SU-DHL-6 (cell line): ENCODE measurements around the gene ATL1.

ENCODE experiments used
- EZH2phosphoT487 ChIP-seq: fragments of 200-600 bp; sonication (generic), shearing (Covaris generic); conservative IDR thresholded peaks from 2 replicates; pipeline ENCODE4 v1.6.1; 2018; ENCODE audit warnings: mild to moderate bottlenecking, antibody characterized with exemption, low read length, moderate library complexity, mixed read lengths
- TF ChIP-seq, protein P1 (sequence below): fragments of 200-600 bp; sonication (generic); IDR thresholded peaks from one replicate; pipeline ENCODE4 v1.5.1; 2017; ENCODE audit warnings: antibody characterized with exemption, mild to moderate bottlenecking, low read length, moderate library complexity; ENCODE audit not compliant: insufficient read depth, poor library complexity, severe bottlenecking

DNA sequence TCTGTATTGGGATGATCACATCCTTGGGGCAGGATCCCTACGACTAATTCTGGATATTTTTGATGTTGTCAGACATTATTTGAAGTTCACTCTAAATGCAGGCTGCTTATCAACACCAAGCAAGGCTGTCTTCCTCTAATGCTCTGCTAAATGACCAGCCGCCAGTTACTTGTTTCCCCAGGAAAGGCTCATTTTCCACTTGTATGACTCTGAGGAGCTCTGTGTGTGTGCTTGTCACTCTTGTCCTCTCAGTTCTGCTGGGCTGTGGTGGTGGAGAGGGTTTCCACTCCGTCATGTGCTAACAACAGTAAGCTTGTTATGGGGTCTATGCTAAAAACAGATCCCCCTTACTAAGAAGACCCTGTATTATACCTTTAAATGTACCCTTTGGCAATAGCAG lies 42.1 kb downstream of the ATL1 start:
- no peak for TF ChIP-seq EZH2phosphoT487
- TF ChIP-seq, protein P1, sequence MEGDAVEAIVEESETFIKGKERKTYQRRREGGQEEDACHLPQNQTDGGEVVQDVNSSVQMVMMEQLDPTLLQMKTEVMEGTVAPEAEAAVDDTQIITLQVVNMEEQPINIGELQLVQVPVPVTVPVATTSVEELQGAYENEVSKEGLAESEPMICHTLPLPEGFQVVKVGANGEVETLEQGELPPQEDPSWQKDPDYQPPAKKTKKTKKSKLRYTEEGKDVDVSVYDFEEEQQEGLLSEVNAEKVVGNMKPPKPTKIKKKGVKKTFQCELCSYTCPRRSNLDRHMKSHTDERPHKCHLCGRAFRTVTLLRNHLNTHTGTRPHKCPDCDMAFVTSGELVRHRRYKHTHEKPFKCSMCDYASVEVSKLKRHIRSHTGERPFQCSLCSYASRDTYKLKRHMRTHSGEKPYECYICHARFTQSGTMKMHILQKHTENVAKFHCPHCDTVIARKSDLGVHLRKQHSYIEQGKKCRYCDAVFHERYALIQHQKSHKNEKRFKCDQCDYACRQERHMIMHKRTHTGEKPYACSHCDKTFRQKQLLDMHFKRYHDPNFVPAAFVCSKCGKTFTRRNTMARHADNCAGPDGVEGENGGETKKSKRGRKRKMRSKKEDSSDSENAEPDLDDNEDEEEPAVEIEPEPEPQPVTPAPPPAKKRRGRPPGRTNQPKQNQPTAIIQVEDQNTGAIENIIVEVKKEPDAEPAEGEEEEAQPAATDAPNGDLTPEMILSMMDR = no peak
